Activated naive CD8-positive, alpha-beta T cell treated with anti-CD3 and anti-CD28 coated beads, Interleukin-2, amount 50 U/mL, for 24 hours (primary cell): ENCODE measurements around the gene SWT1.
A peak's percentile ranks its signal among the peaks of the same experiment; 100 is the strongest.
"Not testable (repeated sequence)": the region's sequence is repeated elsewhere in the genome, so short reads cannot be mapped to it uniquely, and the experiment has no call there.

Experiments used
- ATAC-seq: fragments of 150-1000 bp; cut with Tn5 transposase; one replicate; pipeline ENCODE4 v1.10.0; 2021
- DNase-seq: peaks from one replicate; pipeline ENCODE4 v3.0.0; 2021
- H3K27ac Mint-ChIP-seq: one replicate; pipeline ENCODE4 v1.8.0; 2021; ENCODE audit warnings: mild to moderate bottlenecking, mixed read lengths
- H3K27me3 Mint-ChIP-seq: one replicate; pipeline ENCODE4 v1.8.0; 2021; ENCODE audit warnings: mixed read lengths
- H3K36me3 Mint-ChIP-seq: one replicate; pipeline ENCODE4 v1.8.0; 2021; ENCODE audit warnings: low read depth, mixed read lengths
- H3K4me1 Mint-ChIP-seq: one replicate; pipeline ENCODE4 v1.8.0; 2021; ENCODE audit warnings: mixed read lengths
- H3K4me3 Mint-ChIP-seq: one replicate; pipeline ENCODE4 v1.8.0; 2021; ENCODE audit warnings: mild to moderate bottlenecking, moderate library complexity, mixed read lengths
- H3K9me3 Mint-ChIP-seq: one replicate; pipeline ENCODE4 v1.8.0; 2021; ENCODE audit warnings: mixed read lengths

The SWT1 gene

DNA sequence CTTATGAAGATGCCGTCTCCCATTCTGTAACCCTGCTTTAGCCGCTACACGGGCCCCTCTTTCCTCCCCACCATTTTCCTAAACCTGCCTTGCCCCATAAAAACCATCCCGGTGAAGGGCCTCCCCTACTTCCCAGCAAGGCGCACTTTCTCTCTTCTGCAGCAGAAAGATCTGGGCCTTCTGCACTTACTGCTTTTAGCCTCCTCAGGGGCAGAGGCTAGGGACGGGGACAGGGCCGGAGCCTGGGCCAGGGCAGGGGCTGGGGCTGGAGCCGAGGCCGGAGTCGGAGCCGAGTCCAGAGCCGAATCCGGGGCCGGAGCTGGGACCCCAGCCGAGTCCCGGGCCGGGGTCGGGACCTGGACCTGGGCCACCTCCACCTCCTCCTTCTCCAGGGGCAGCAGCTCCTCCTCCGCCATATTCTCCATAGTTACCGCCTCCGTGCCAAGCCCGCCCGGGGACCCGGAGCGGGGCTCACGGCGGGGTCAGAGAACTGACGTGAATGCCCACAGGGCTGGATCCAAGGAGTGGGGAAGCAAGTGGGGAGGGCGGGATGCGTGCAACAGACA lies 596 bp upstream of the SWT1 start:
- Mint-ChIP-seq H3K9me3 (no peaks in the 10 kb centered on the region), H3K27ac (peak overlapping the region; percentile 96), H3K4me3 (peak overlapping the region; percentile 96), H3K36me3 (peaks cover 1% of the 10 kb centered on the region), H3K4me1 (peaks cover 57% of the 10 kb centered on the region), H3K27me3 (no peaks in the 10 kb centered on the region)
- peak; percentile 22 for ATAC-seq
- DNase-seq, result no peak

DNA sequence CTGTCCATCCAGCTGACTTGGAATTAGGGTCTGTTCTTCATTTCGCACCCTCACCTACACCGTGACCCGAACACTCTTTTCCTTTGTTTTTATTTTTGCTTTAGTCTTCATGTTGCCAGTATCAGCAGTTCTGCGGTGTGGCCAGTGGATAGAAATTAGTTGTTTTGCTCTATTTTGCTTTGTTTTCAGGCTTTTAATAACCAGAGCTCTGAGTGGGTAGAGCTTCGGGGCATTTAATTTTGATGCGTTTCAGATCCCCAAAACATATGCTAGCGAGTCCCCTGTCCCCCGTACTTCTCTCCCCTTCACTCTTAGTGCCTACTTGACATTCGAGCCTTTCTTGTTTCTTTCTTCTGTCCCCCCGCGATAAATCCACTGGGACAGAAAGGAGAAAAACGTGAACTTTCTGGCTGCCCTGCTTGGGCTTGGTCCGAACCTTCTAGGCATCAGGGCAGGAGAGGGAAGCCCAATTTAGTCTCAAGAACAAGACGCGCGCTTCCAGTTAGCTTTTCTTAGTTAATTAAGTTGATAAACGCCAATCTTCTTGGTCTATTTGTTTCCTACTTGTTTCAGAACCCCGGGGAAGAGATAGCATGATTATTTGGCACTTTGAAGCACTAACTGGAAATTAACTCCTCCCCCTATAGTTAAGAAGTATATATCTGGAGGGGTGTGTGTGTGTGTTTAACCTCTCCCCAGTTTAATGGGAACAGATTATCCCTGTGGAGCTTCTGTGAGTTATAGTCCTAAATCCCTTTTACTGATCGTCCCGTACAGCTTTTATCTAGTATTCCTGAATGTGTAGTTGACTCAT lies 839 bp downstream of the SWT1 start:
- no peaks in the 10 kb centered on the region for H3K36me3 Mint-ChIP-seq
- no peak for DNase-seq
- H3K4me1 Mint-ChIP-seq, result peaks cover 48% of the 10 kb centered on the region
- peak overlapping the region; percentile 96 for H3K27ac Mint-ChIP-seq
- H3K9me3 Mint-ChIP-seq, result no peaks in the 10 kb centered on the region
- peak overlapping the region; percentile 96 for H3K4me3 Mint-ChIP-seq
- ATAC-seq, result no peak
- no peaks in the 10 kb centered on the region for H3K27me3 Mint-ChIP-seq

DNA sequence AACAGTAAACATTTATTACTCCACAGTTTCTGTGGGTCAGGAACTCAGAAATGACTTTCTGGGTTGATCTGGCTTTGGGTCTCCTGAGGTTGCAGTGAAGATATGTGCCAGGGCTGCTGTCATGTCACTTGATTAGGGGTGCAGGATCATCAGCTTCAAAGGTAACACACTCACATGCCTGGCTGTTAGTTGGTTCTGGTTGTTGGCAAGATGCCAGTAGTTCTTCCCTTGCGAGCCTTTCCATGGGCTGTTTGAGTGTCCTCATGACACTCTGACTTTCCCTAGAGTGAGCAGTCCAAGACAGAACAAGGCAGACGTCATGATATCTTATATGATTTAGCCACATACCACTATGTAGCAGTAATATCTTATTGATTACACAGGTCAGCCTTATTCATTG lies 1.8 kb downstream of the SWT1 start:
- Mint-ChIP-seq H3K4me1 (peaks cover 41% of the 10 kb centered on the region), H3K27ac (no peak overlapping the region), H3K27me3 (no peaks in the 10 kb centered on the region), H3K36me3 (no peaks in the 10 kb centered on the region), H3K4me3 (no peak overlapping the region), H3K9me3 (no peaks in the 10 kb centered on the region)
- no peak for ATAC-seq
- DNase-seq, result no peak

DNA sequence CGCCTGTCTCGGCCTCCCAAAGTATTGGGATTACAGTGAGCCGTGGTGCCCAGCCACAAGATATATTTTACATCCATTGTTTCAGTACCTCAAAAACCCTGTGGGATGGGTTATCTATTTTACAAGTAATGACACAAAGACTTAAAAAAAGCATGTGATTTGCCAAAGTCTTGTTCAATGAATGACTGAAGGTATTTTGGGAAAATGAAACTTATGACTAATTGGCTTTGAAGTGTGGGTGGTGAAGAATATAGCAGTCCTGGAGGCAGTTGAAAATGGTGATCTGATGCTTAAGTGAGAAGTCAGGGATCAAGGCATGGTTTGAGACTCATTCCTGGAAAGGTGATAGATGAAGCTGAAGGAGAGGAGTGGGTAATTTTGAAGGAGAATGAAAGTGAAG lies 3.0 kb downstream of the SWT1 start:
- no peaks in the 10 kb centered on the region for H3K9me3 Mint-ChIP-seq
- no peaks in the 10 kb centered on the region for H3K27me3 Mint-ChIP-seq
- no peaks in the 10 kb centered on the region for H3K36me3 Mint-ChIP-seq
- no peak overlapping the region for H3K4me3 Mint-ChIP-seq
- ATAC-seq (no peak), DNase-seq (no peak)
- peaks cover 31% of the 10 kb centered on the region for H3K4me1 Mint-ChIP-seq
- H3K27ac Mint-ChIP-seq, result peak overlapping the region; percentile 21

DNA sequence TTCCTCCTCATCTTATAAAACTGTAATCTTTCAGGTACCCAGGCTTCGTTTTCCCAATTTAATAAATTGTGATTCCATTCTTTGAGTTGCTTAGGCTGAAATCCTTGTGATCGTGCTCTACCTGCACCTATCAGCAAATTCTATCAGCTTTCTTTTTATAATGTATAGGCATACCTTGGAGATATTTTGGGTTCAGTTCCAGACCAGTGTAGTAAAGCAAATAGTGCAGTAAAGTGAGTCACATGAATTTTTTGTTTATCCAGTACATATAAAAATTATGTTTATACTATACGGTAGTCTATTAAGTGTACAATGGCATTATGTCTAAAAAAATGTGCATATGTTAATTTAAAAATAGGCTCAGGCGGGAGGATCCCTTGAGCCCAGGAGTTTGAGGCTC lies 5.5 kb downstream of the SWT1 start:
- no peaks in the 10 kb centered on the region for H3K27me3 Mint-ChIP-seq
- no peaks in the 10 kb centered on the region for H3K9me3 Mint-ChIP-seq
- no peak overlapping the region for H3K4me3 Mint-ChIP-seq
- ATAC-seq (no peak), DNase-seq (no peak)
- H3K4me1 Mint-ChIP-seq, result peaks cover 22% of the 10 kb centered on the region
- H3K36me3 Mint-ChIP-seq, result no peaks in the 10 kb centered on the region
- H3K27ac Mint-ChIP-seq, result no peak overlapping the region

DNA sequence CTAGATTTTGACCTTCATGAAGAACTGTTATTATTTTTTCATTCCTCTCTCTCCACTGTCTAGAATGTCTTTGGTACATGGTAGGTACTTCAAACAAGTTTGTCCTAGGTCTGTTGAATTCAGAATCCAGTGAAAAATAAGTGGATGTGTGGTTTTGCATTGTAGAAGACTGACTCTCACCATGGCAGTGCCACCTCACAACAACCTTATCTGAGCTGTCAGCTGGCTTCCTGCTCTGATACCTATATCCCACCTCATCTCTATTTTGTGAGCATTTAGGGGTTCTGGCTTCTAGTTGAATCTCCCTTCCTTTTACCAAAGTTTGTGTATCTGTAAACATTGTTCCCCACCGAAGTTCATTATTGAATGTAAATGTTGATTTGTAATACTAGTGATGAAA lies 9.1 kb downstream of the SWT1 start:
- Mint-ChIP-seq H3K27ac (no peak overlapping the region), H3K4me1 (peaks cover 2% of the 10 kb centered on the region), H3K4me3 (no peak overlapping the region), H3K36me3 (no peaks in the 10 kb centered on the region), H3K27me3 (no peaks in the 10 kb centered on the region), H3K9me3 (no peaks in the 10 kb centered on the region)
- DNase-seq (no peak), ATAC-seq (no peak)

DNA sequence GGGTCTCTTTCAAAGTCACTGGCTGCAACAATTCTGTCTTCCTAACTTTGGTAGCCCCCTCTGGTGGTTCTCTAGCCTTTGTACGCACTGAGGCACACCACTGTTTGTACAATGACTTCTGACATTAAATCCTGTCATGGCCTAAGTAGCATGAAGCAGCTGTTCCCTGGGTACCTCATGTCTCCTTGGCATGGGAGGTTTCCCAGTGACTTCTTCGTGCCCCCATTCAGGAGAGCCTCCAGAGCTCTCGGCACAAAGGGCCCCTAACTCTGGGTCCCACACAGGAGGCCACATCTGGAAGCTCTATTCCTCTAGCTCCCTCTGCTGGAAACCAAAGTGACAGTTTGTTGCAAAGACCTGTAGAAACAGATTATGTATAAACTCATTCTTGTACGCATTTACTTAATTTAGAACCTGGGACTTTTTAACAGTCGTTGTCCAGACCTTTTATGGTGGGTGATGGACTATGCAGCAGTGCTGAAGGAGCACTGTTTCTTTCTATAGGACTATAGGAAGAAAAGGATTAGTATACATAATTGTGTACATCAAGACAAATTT lies 13.4 kb downstream of the SWT1 start:
- Mint-ChIP-seq H3K36me3 (no peaks in the 10 kb centered on the region), H3K9me3 (no peaks in the 10 kb centered on the region)

DNA sequence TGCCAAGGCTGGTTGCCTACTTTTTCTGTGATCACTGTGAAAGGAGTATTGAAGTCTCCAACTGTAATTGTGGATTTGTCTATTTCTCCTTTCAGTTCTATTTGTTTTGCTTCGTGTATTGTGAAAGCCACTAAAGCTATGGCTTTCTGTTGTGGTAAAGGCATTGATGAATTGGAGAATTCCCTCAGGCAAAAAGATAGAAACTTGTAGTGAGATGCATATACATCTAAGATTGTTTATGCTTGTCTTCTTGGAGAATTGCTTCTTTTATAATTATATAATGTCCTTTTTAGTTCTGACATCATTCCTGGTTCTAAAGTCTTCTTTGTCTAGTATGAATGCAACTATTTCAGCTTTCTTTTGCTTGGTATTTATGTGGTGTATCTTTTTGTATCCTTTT lies 36.8 kb downstream of the SWT1 start:
- no peak for DNase-seq
- Mint-ChIP-seq H3K4me3 (no peak overlapping the region), H3K27me3 (no peaks in the 10 kb centered on the region)

More for the DNA sequence above, 13.4 kb downstream of the SWT1 start:
- DNase-seq, result peak; percentile 28
- ATAC-seq, result peak; percentile 86
- Mint-ChIP-seq H3K27ac (no peak overlapping the region), H3K4me1 (peaks cover 2% of the 10 kb centered on the region), H3K4me3 (no peak overlapping the region), H3K27me3 (no peaks in the 10 kb centered on the region)

DNA sequence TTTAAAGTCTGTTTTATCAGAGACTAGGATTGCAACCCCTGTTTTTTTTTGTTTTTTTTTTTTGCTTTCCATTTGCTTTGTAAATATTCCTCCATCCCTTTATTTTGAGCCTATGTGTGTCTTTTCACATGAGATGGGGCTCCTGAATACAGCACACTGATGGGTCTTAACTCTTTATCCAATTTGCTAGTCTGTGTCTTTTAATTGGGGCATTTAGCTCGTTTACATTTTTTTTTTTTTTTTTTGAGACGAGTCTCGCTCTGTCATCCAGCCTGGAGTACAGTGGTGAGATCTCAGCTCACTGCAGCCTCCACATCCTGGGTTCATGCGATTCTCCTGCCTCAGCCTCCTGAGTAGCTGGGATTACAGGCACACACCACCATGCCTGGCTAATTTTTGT lies 41.7 kb downstream of the SWT1 start:
- not testable (repeated sequence) for H3K27me3 Mint-ChIP-seq, H3K4me1 Mint-ChIP-seq, H3K27ac Mint-ChIP-seq, H3K4me3 Mint-ChIP-seq, DNase-seq, ATAC-seq
- peaks cover 26% of the 10 kb centered on the region for H3K36me3 Mint-ChIP-seq
- peaks cover 19% of the 10 kb centered on the region for H3K9me3 Mint-ChIP-seq

More for the DNA sequence above, 36.8 kb downstream of the SWT1 start:
- ATAC-seq, result no peak
- H3K9me3 Mint-ChIP-seq, result peaks cover 14% of the 10 kb centered on the region
- no peak overlapping the region for H3K27ac Mint-ChIP-seq
- H3K4me1 Mint-ChIP-seq, result no peaks in the 10 kb centered on the region
- H3K36me3 Mint-ChIP-seq, result peaks cover 18% of the 10 kb centered on the region

DNA sequence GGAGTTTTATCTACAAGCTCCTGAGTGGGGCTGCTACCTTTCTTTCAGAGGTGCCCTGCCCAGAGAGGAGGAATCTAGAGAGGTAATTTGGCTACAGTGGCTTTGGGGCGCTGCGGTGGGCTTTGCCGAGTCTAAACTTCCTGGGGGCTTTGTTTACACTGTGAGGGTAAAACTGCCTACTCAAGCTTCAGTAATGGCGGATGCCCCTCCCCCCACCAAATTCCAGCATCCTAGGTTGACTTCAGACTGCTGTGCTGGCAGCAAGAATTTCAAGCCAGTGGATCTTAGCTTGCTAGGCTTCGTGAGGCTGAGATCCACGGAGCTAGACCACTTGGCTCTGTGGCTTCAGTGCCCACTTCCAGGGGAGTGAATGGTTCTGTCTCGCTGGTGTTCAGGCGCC lies 43.9 kb downstream of the SWT1 start:
- ATAC-seq, result no peak
- Mint-ChIP-seq H3K36me3 (peaks cover 26% of the 10 kb centered on the region), H3K27ac (no peak overlapping the region), H3K27me3 (no peaks in the 10 kb centered on the region), H3K4me3 (no peak overlapping the region), H3K4me1 (no peaks in the 10 kb centered on the region), H3K9me3 (peaks cover 19% of the 10 kb centered on the region)
- no peak for DNase-seq

DNA sequence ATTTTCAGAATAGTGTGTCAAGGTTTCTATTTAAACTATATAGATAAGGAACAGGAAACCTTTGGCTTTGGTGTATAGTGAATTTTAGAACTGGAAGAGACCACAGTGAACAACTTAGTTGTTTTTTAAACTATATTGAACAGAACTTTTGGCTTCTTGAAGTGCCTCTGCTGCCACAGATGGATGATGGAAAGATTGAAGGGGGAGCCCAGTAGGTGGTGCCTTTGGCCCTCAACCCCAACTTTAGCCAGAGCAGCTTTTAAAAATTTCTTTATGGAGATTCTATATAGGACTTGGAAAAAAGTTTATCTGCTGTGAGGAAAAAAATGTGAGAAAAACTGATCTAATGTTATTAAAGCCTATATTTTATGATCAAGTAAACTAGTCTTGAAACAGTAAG lies 50.2 kb downstream of the SWT1 start:
- H3K4me1 Mint-ChIP-seq, result no peaks in the 10 kb centered on the region
- DNase-seq (no peak), ATAC-seq (no peak)
- no peak overlapping the region for H3K4me3 Mint-ChIP-seq
- H3K27ac Mint-ChIP-seq, result no peak overlapping the region
- H3K9me3 Mint-ChIP-seq, result peaks cover 9% of the 10 kb centered on the region
- H3K27me3 Mint-ChIP-seq, result no peaks in the 10 kb centered on the region
- H3K36me3 Mint-ChIP-seq, result peaks cover 13% of the 10 kb centered on the region

DNA sequence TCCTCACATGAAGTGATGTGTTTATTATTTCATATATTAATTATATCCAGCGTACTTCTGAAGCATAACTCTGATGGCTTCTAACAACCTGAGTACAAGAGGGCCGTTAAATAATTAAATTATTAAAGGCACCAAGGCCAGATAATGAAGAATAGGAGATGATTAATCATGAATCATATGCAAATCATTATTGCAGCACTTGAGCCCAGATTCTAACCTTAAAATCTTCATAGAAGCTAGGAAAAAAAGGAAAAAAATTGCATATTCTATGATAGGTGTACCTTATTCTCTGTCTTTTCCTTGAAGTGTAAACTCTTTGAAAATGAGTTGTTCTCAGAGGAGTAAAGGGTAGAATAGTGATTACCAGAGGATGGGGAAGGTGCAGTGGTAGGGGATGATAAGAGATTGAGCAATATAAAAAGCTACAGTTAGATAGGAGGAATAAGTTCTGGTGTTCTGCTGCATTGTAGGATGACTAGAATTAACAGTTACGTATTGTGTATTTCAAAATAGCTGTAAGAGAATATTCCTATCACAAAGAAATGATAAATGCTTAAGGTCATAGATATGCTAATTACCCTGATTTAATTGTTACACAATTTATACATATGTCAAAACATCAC lies 51.1 kb downstream of the SWT1 start:
- DNase-seq, result no peak
- Mint-ChIP-seq H3K4me1 (no peaks in the 10 kb centered on the region), H3K27me3 (no peaks in the 10 kb centered on the region), H3K36me3 (peaks cover 13% of the 10 kb centered on the region), H3K4me3 (no peak overlapping the region), H3K27ac (no peak overlapping the region), H3K9me3 (peaks cover 9% of the 10 kb centered on the region)
- no peak for ATAC-seq

DNA sequence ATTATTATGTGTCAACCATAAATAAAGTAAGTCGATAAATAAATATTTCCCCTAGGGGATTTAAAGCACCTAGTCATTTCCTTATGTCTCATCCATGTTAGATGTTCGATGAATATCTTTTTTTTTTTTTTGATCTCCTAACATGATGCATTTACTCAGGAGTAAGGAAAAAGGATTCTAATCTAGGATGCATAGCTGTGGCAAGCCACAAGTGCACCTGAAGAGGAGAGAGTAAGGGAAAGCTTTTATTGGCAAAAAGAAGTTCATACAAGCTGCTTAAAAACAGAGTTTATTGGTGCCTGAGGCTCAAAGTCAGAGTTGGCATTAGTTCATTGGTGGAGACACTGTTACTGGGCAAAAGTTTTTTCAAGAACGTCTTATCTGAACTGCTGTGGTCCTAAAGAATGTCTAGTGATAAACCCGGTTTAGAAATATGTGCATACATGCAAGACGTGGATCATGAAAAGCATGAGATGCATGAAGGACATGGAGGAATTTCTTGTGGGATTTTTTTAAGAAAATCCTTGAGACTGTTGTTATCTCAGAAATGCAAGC lies 51.7 kb downstream of the SWT1 start:
- Mint-ChIP-seq H3K4me1 (no peaks in the 10 kb centered on the region), H3K27ac (no peak overlapping the region), H3K27me3 (no peaks in the 10 kb centered on the region), H3K4me3 (no peak overlapping the region), H3K9me3 (peaks cover 9% of the 10 kb centered on the region), H3K36me3 (peaks cover 13% of the 10 kb centered on the region)
- ATAC-seq, result no peak
- DNase-seq, result no peak

DNA sequence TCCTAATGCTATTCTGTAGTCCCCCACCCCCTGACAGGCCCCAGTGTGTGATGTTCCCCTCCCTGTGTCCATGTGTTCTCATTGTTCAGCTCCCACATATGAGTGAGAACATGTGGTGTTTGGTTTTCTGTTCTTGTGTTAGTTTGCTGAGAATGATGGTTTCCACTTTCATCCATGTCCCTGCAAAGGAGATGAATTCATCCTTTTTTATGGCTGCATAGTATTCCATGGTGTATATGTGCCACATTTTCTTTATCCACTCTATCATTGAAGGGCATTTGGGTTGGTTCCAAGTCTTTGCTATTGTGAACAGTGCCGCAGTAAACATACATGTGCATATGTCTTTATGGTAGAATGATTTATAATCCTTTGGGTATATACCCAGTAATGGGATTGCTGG lies 52.4 kb downstream of the SWT1 start:
- not testable (repeated sequence) for H3K9me3 Mint-ChIP-seq, DNase-seq, H3K4me3 Mint-ChIP-seq, H3K27me3 Mint-ChIP-seq, H3K4me1 Mint-ChIP-seq, ATAC-seq, H3K27ac Mint-ChIP-seq
- H3K36me3 Mint-ChIP-seq, result peaks cover 13% of the 10 kb centered on the region

DNA sequence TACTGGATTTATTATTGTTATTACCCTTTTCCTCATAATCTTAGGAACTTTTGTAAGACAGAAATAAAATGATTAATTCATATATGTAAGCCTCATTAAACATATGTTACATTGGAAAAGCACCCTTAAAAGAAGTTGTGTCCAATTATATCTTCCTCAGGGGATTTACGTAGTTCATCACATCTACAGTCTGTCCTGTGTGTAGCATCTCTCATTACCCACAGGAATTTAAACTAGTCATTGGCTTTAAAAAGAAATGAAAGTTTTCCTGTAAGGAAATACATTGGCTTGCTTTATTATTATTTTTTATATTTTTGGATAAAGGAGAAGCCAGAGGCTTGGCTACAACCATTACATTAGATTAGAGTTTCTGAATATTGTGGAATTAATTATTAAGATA lies 56.1 kb downstream of the SWT1 start:
- Mint-ChIP-seq H3K9me3 (peaks cover 9% of the 10 kb centered on the region), H3K4me1 (no peaks in the 10 kb centered on the region), H3K27me3 (no peaks in the 10 kb centered on the region), H3K4me3 (no peak overlapping the region), H3K36me3 (peaks cover 13% of the 10 kb centered on the region), H3K27ac (no peak overlapping the region)
- ATAC-seq (no peak), DNase-seq (no peak)
